H9 (cell line): ENCODE data around the gene GCLM. TPM values are rescaled to one million over a fixed set of nuclear protein-coding genes. Genes with fewer than 3 reads are reported as not detected.
A peak's percentile ranks its signal among the peaks of the same experiment; 100 is the strongest.

ENCODE experiments used
- DNase-seq: peaks from one replicate; pipeline ENCODE4 v3.0.0-alpha.2; 2017
- H2AFZ ChIP-seq: one replicate; pipeline ENCODE4 v1.6.1; 2013; ENCODE audit warnings: mild to moderate bottlenecking, low read length, control low read depth, moderate library complexity
- H2AK5ac ChIP-seq: 2 replicates; pipeline ENCODE4 v1.6.1; 2013; ENCODE audit warnings: low read length, control low read depth, mixed read lengths; ENCODE audit not compliant: insufficient read length
- H2BK120ac ChIP-seq: one replicate; pipeline ENCODE4 v1.6.1; 2013; ENCODE audit warnings: low read depth, mild to moderate bottlenecking, low read length, control low read depth, inconsistent platforms; ENCODE audit not compliant: poor library complexity, severe bottlenecking
- H2BK12ac ChIP-seq: 2 replicates; pipeline ENCODE4 v1.6.1; 2013; ENCODE audit warnings: low read length, control low read depth, mixed read lengths, low read depth; ENCODE audit not compliant: insufficient read length
- H2BK15ac ChIP-seq: 2 replicates; pipeline ENCODE4 v1.6.1; 2013; ENCODE audit warnings: low read depth, low read length, control low read depth
- H2BK20ac ChIP-seq: one replicate; pipeline ENCODE4 v1.6.1; 2013; ENCODE audit warnings: low read depth, mild to moderate bottlenecking, low read length, control low read depth, inconsistent platforms; ENCODE audit not compliant: poor library complexity, severe bottlenecking
- H2BK5ac ChIP-seq: 2 replicates; pipeline ENCODE4 v1.6.1; 2013; ENCODE audit warnings: low read length, control low read depth, mixed read lengths; ENCODE audit not compliant: insufficient read length
- H3K14ac ChIP-seq: 2 replicates; pipeline ENCODE4 v1.6.1; 2013; ENCODE audit warnings: low read length, control low read depth; ENCODE audit not compliant: insufficient read depth
- H3K18ac ChIP-seq: 2 replicates; pipeline ENCODE4 v1.6.1; 2013; ENCODE audit warnings: low read depth, mild to moderate bottlenecking, mixed read lengths, low read length, control low read depth; ENCODE audit not compliant: insufficient read length
- H3K23ac ChIP-seq: 2 replicates; pipeline ENCODE4 v1.6.1; 2013; ENCODE audit warnings: low read length, control low read depth, mixed read lengths, low read depth; ENCODE audit not compliant: insufficient read length
- H3K23me2 ChIP-seq: 2 replicates; pipeline ENCODE4 v1.6.1; 2013; ENCODE audit warnings: low read depth, mild to moderate bottlenecking, mixed read lengths, low read length, control low read depth; ENCODE audit not compliant: insufficient read length, poor library complexity, severe bottlenecking
- H3K27ac ChIP-seq: 2 replicates; pipeline ENCODE4 v1.5.1; 2013; ENCODE audit warnings: low read length, control low read depth, mixed read lengths, low read depth; ENCODE audit not compliant: insufficient read length
- H3K27me3 ChIP-seq: 2 replicates; pipeline ENCODE4 v1.6.1; 2013; ENCODE audit warnings: low read length, control low read depth, inconsistent platforms; ENCODE audit not compliant: insufficient read depth
- H3K4ac ChIP-seq: 2 replicates; pipeline ENCODE4 v1.6.1; 2013; ENCODE audit warnings: low read depth, mild to moderate bottlenecking, control low read depth, inconsistent platforms, low read length, moderate library complexity
- H3K4me1 ChIP-seq: 2 replicates; pipeline ENCODE4 v1.6.1; 2013; ENCODE audit warnings: low read length, control low read depth, inconsistent platforms; ENCODE audit not compliant: insufficient read depth
- H3K4me2 ChIP-seq: 2 replicates; pipeline ENCODE4 v1.6.1; 2013; ENCODE audit warnings: low read length, control low read depth, mixed read lengths; ENCODE audit not compliant: insufficient read length, insufficient read depth
- H3K56ac ChIP-seq: 2 replicates; pipeline ENCODE4 v1.6.1; 2013; ENCODE audit warnings: low read depth, mild to moderate bottlenecking, mixed read lengths, low read length, control low read depth; ENCODE audit not compliant: insufficient read length
- H3K79me1 ChIP-seq: 2 replicates; pipeline ENCODE4 v1.6.1; 2013; ENCODE audit warnings: low read depth, mild to moderate bottlenecking, moderate library complexity, low read length, control low read depth, inconsistent platforms; ENCODE audit not compliant: insufficient read depth, poor library complexity, severe bottlenecking
- H3K79me2 ChIP-seq: 2 replicates; pipeline ENCODE4 v1.6.1; 2013; ENCODE audit warnings: low read length, control low read depth, inconsistent platforms; ENCODE audit not compliant: insufficient read depth
- H3K9ac ChIP-seq: 2 replicates; pipeline ENCODE4 v1.6.1; 2013; ENCODE audit warnings: low read length, control low read depth, mixed read lengths; ENCODE audit not compliant: insufficient read length; ENCODE audit errors: extremely low read depth
- H3K9me3 ChIP-seq: one replicate; pipeline ENCODE4 v1.6.1; 2013; ENCODE audit warnings: low read depth, low read length, inconsistent platforms; ENCODE audit not compliant: control insufficient read depth
- H3T11ph ChIP-seq: one replicate; pipeline ENCODE4 v1.6.1; 2013; ENCODE audit warnings: mild to moderate bottlenecking, low read length, control low read depth, inconsistent platforms
- H4K20me1 ChIP-seq: one replicate; pipeline ENCODE4 v1.6.1; 2013; ENCODE audit not compliant: control insufficient read depth, insufficient read length, insufficient read depth
- H4K5ac ChIP-seq: 2 replicates; pipeline ENCODE4 v1.6.1; 2013; ENCODE audit warnings: low read depth, mild to moderate bottlenecking, mixed read lengths, low read length, control low read depth; ENCODE audit not compliant: insufficient read length
- H4K8ac ChIP-seq: replicated peaks from 2 replicates; pipeline ENCODE4 v1.6.1; 2013; ENCODE audit warnings: low read length, control low read depth, mixed read lengths, low read depth; ENCODE audit not compliant: insufficient read length
- H4K91ac ChIP-seq: 2 replicates; pipeline ENCODE4 v1.6.1; 2013; ENCODE audit warnings: low read depth, mild to moderate bottlenecking, moderate library complexity, mixed read lengths, low read length, control low read depth; ENCODE audit not compliant: insufficient read length
- H3K27ac Mint-ChIP-seq, 3 experiments: 2 replicates in 2 of 3; 3 replicates in 1 of 3; pipeline ENCODE4 v1.8.0; 2020 to 2021; ENCODE audit warnings: mixed read lengths in 3 of 3, mild to moderate bottlenecking in 1 of 3, moderate library complexity in 1 of 3
- H3K27me3 Mint-ChIP-seq: 2 replicates; pipeline ENCODE4 v1.8.0; 2021; ENCODE audit warnings: low read depth, mild to moderate bottlenecking, moderate library complexity, mixed read lengths
- H3K36me3 Mint-ChIP-seq, 3 experiments: 2 replicates in 2 of 3; 3 replicates in 1 of 3; pipeline ENCODE4 v1.8.0; 2020 to 2021; ENCODE audit warnings: low read depth in 3 of 3, mixed read lengths in 3 of 3; ENCODE audit not compliant: insufficient read depth in 1 of 3
- H3K4me1 Mint-ChIP-seq, 2 experiments: 2 replicates each; pipeline ENCODE4 v1.8.0; 2020; ENCODE audit warnings: mixed read lengths in 2 of 2
- H3K4me3 Mint-ChIP-seq, 2 experiments: 2 replicates in 1 of 2; 3 replicates in 1 of 2; pipeline ENCODE4 v1.8.0; 2020 to 2021; ENCODE audit warnings: mild to moderate bottlenecking in 2 of 2, mixed read lengths in 2 of 2, moderate library complexity in 1 of 2
- H3K9me3 Mint-ChIP-seq, 2 experiments: 2 replicates in 1 of 2; 3 replicates in 1 of 2; pipeline ENCODE4 v1.8.0; 2020; ENCODE audit warnings: mild to moderate bottlenecking in 2 of 2, mixed read lengths in 2 of 2, moderate library complexity in 1 of 2
- CTCF ChIP-seq: fragments of 200-600 bp; sonication (generic); conservative IDR thresholded peaks from 3 replicates; pipeline ENCODE4 v1.8.0; 2021; ENCODE audit warnings: antibody characterized with exemption, mild to moderate bottlenecking
- whole genome bisulfite sequencing: extraction: QIAGEN DNeasy Blood & Tissue Kit; methylation state at CpG from one replicate; pipeline ENCODE4 v1.1.7; 2013; ENCODE audit warnings: missing lambda C conversion rate, low lambda C conversion rate, mixed read lengths; ENCODE audit not compliant: insufficient read length; ENCODE audit errors: extremely low coverage; 5-methylcytosine and 5-hydroxymethylcytosine counted together
- total RNA-seq: library from RNA; stranded (reverse); gene quantifications from 2 replicates; pipeline ENCODE4 v1.2.1, GENCODE V29; 2021

The GCLM gene
- total RNA-seq, 1 experiment from 2014 or later = 14.9 TPM

GRCh38 chr1:93874025-93874651 is 35.1 kb downstream of the GCLM start:
- Histone ChIP-seq H3K23ac (no peak overlapping the region), H2BK15ac (no peak overlapping the region), H3K4me1 (no peaks in the 10 kb centered on the region), H4K5ac (no peak overlapping the region), H2AK5ac (no peak overlapping the region), H3K14ac (no peak overlapping the region), H3K9ac (no peak overlapping the region), H3K27ac (no peak overlapping the region), H3K79me2 (peaks cover 22% of the 10 kb centered on the region; the same call in 1 of the 2 replicates), H3K79me1 (peaks cover 10% of the 10 kb centered on the region), H4K20me1 (no peaks in the 10 kb centered on the region), H3K9me3 (no peaks in the 10 kb centered on the region), H2BK20ac (no peak overlapping the region), H2BK12ac (no peak overlapping the region), H3K18ac (no peak overlapping the region), H4K8ac (no peak overlapping the region), H2BK120ac (no peak overlapping the region), H4K91ac (no peak overlapping the region), H2AFZ (no peak overlapping the region), H3K27me3 (no peaks in the 10 kb centered on the region), H3K23me2 (peaks cover 8% of the 10 kb centered on the region), H2BK5ac (no peak overlapping the region), H3K4me2 (no peak overlapping the region), H3T11ph (no peak overlapping the region), H3K56ac (no peak overlapping the region), H3K4ac (no peak overlapping the region)
- peak overlapping the region in 1 of 3 experiments; percentile 15; a peak in 1 of 7 replicates for H3K27ac Mint-ChIP-seq
- peak; percentile 74 for TF ChIP-seq CTCF
- no peak overlapping the region for H3K4me3 Mint-ChIP-seq
- no peaks in the 10 kb centered on the region for H3K27me3 Mint-ChIP-seq
- peaks cover 9 to 12% of the 10 kb centered on the region in 2 experiments for H3K4me1 Mint-ChIP-seq
- H3K36me3 Mint-ChIP-seq = peaks cover 53 to 79% (median 74%) of the 10 kb centered on the region in 3 experiments
- no CpG with 5 or more reads among the region's 3 CpGs for WGBS
- DNase-seq = no peak
- no peaks in the 10 kb centered on the region for H3K9me3 Mint-ChIP-seq
